Raji (cell line): ENCODE data around the gene PYROXD2.

Experiments used
- POLR2A ChIP-seq: IDR thresholded peaks from 2 replicates; pipeline ENCODE4 v1.6.1; 2011; ENCODE audit warnings: low read depth, low read length, control low read depth; ENCODE audit not compliant: insufficient read depth

Gene PYROXD2

DNA sequence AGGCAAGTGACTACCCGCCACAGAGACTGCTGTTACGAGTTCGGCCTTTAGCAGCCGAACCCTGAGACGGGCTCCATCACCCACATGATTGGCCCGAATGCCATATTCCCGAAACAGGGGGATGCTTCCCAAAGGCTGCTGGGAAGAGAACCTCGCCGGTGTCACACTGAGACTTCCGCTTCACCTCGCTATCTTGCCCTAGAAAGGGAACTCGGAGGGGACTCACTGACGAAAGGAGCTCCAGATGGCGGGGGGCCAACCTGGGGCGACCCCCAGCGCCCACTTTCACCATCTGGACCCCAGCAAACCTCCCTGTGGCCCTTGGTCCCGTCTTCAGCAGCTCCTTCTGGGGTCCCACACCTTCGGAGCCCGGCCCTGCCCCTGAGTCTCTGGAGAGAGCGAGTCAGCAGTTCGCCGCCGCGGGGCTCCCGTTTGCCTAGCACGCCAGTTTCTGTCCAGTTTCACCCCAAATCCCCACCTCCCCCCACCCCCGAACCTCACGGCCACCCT lies 31.2 kb upstream of the PYROXD2 start:
- TF ChIP-seq POLR2A: no peak

DNA sequence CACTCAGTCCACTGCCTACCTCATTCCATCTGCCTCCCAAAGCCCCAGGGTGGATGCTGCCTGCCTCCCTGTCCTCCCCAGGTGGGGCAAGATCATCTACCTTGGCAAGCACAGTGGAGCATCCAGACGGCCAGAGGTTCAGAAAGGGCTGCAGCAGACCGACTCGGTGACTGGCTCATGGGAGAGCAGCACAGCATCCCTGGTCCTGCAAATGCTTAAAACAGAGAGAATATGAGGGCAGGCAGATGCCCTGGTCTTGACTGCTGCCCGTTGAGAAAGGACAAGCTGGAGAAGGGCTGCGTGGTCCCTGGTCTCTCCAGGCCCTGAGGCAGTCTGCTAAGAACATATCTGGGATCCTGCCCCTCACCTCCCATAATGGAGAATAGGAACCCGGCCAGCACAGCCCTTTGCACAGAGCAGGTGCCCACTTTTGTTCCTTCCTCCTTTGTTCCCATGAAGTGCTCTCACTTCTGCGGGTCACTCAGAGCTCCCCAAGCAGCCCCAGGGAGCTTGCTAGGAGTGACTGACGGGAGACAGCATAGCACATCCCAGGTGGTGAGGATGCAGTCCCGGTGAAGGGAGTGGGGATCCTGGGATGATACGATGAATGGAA lies 30.3 kb upstream of the PYROXD2 start:
- TF ChIP-seq POLR2A: no peak

DNA sequence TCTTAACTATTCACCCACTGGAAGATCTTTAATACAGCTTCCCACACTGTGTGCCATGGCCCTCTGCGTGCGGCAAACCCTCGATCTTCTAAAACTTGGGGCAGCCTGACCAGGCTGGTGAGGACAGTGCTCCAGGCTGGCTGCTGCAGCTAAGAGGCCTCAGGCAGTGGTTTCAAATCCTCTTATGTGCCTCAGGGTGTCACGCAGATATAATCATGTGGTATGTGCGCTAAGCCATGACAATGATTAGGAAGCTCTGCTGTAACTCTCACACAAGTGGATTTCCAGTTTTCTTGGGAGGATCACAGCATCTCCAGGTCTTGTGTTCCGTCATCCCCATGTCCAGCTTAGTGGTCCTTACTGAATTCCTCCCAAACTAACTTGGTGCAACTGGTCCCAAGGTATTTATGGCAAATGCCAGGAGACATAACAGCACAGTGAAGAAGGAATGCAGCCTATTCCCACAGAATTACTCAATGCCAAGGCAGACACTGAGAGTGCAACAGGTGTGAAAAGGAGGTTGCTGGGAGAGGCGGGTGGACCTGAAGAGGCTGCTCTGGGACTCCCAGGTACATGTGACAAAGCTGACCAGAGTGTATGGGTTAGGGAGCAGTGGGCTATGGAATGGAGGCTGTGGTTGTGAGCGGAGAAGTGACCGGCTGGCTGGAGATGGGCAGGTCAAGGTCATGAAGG lies 29.5 kb upstream of the PYROXD2 start:
- no peak for TF ChIP-seq POLR2A

DNA sequence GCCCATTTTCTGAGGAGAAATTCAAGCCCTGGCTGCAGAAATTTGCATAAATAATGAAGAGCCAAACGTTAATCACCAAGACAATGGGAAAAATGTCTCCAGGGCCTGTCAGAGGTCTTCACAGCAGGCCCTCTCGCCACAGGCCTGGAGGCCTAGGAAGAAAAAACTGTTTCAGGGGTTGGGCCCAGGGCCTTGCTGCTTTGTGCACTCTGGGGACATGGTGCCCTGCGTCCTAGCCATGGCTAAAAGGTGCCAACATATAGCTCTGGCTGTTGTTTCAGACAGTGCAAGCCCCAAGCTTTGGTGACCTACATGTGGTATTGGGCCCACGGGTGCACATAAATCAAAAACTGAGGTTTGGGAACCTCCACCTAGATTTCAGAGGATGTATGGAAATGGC lies 23.7 kb upstream of the PYROXD2 start:
- no peak for TF ChIP-seq POLR2A

DNA sequence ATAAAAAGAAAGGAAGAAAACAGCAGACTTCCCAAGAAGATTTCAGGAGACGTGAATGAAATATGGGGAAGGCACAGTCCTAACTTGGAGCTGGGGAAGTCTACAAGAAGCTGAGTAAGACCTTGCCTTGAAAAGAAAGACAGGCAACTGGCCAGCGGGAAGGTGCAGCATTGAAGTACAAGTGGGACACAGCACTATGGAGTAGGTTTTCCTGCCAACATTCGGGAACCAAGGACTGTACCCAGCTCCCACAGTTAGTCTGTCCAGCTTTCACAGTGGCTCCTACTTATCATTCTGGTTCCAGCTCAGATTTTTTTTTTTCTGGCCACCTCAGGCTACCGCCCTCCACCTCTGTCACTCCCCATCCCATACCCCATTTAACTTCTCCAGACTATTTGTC lies 21.7 kb upstream of the PYROXD2 start:
- no peak for TF ChIP-seq POLR2A

DNA sequence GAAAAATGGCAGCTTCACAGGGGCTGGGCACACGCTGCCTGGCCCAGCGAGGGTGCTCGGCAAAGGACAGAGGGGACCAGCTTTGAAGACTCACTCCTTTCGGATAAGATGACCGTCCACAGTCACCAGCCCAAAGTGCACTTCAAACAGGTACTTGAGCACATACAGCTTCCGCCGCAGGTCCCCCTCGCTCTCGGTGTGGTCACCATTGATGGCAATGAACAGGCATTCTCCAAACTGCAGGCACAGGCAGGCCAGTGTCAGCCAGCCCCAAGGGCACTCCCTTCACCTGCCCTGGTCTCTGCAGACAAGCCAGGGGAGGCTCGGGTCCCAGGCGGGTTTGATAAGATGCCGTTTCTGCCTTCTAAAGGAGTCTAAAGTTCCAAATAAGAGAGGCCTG lies 20.2 kb upstream of the PYROXD2 start:
- TF ChIP-seq POLR2A: no peak

DNA sequence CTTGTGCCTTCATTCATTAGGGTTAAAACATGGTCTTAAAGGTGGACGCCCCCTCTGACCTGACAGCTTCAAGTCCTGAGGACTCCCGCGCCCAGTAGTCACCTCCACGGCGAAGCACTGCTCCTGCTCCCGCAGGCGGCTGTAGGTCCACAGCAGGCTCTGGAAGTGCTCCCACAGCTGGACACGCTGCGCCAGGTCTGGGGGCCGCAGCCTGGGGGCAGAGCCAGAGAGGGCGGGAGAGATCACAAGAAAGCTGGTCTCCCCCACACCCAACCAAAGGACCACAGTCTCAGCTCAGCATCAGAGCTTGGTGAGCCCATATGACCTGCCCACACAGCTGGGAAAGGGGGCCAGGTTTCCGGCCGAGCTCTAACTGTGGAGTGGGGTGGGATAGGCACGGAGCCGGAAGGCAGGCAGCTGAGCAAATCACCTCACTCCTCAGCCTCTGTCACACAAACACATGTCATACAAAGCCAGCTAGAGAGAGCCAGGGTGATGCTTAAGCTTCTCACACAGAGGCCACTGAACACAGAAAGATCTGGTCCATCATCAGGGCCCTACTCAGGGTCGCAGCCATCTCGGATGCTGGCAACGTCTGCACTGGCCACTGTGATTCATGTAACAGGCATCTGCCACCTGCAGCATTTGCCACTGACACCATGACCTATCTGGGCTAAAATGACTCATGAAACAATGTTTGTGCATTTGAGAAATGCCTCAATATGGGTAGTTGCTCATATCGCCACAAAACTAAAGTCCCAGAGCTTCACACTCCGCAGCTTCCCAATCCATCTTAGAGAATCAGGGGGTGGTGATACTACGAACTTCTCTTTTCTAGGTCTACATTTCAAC lies 19.1 kb upstream of the PYROXD2 start:
- TF ChIP-seq POLR2A: no peak

DNA sequence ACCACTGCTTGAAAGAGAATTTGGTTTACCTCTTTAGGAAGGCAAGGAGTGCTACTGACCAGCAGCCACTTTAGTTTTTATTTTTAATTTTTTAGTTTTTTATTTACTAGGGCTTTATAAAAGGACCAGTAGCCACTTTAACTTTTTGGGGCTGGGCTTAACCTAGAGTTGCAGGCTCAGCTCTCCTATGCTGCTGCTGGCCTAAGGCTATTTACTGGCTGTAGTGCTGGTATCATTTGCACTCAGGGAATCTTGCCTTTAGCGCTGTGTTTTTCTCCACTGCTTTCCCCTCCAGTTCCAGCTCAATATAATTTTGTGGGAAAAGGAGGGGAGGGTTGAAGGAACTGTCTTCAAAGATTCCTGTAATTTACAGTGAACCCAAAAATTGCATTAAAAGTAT lies 18.4 kb upstream of the PYROXD2 start:
- TF ChIP-seq POLR2A: no peak

DNA sequence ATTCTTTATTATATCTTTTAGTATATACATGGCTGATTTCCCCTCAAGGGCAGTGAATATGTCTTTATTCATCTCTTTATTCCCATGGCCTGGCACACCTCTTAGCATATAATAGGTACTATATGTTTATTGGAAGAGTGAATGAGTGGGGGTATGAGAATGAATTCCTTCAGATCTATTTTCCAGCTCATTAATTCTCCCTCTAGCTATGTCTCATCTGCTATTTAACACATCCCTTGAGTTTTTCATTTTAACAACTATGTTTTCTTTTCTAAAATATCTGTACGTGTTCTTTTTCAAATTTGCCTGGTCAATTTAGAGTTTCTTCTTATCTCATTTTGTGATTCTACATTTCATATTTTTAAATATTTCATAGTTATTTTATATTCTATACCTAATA lies 17.3 kb upstream of the PYROXD2 start:
- TF ChIP-seq POLR2A: no peak

DNA sequence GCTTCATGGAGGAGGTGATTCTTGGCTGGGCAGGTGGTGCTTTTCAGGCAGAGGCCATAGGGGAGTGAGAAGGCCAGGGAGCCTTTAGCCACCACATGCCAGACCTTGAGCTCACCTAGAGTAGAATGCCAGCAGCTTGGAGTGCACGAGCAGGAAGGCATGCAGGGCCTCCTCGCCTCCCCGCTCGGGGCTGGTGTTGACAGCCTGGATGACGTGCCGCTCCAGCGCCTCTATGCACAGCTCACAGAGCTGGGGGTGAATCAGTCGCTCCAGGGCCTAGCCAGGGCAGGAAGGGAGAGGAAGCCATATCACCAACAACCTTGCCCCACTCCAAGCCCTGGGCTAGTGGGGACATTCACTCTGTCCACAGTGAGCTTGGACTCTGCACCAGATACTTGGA lies 16.0 kb upstream of the PYROXD2 start:
- TF ChIP-seq POLR2A: no peak

DNA sequence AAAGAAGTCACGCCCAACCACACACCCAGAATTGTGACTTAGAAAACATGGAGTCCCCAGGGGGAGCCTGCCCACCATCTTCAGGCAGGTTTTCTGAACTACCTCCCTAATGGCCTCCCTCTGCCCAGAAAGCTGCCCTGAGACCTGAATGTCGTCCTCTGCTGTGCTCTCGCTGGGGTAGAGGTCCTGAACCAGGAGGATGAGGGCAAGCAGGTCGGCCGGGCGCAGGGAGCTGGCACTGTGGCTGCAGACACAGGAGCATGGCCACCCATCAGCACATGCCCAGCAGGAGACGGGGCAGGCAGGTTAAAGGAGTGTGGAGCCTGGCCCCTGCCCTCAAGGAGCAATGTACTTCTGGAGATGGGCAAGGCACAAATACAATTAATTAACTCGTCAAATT lies 15.4 kb upstream of the PYROXD2 start:
- no peak for TF ChIP-seq POLR2A

DNA sequence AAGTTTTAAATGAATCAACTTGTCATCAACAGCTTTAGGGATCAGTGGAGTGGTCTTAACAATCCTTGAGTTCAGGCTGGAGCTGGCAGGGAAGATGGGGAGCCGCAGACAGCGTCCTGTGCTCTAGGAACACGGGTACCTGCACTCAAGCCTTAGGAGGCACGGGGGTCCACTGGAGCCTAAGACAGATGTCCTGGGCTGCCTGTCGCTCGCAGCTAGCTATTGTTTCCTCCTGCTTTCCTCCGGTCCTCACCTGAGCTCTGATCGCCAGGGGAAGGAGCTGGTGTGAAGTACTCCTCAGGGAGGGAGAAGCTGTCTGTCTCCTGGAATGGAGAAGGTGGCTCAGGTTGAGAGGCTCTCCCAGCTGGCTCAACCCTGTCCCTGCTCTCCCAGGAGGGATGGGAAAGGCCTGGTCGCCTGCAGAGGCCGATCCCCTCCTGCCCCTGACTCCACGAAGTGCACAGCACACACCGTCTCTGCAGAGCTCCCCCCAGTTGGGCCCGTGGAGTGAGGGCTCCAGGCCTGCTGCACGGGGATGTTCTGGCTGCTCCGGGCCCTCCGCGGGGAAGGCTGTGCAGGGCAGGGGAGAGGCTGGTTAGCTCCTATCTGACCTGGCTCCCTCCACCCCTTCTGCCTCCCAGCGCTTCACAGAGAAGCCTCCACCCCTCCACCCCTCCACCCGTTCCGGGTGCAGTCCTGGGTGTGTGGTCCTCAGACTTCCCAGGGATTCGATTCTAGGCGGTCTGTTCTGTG lies 14.5 kb upstream of the PYROXD2 start:
- no peak for TF ChIP-seq POLR2A

DNA sequence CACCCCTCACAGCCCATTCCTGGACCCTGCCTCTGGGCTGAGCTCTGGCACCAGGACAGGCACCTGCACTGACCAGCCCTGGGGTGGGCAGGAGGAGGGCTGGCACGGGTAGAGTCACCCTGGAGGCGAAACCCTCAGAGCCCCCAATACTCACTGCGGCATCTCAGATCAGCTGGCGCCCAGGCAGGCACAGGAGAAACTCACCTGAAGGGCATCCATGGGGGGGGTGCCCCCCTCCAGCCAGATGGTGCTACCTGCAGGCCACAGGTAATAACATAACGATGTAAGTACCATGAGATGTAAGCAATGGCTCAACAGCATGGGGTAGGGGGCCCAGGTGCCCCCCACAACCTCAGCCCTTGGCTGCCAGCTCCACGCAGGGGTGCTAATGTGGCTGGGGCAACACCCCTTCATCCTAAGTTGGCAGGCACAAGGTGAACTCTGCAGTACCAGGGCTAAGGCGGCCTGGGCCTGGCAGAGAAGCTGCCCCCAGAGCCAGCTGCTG lies 12.1 kb upstream of the PYROXD2 start:
- TF ChIP-seq POLR2A: no peak

DNA sequence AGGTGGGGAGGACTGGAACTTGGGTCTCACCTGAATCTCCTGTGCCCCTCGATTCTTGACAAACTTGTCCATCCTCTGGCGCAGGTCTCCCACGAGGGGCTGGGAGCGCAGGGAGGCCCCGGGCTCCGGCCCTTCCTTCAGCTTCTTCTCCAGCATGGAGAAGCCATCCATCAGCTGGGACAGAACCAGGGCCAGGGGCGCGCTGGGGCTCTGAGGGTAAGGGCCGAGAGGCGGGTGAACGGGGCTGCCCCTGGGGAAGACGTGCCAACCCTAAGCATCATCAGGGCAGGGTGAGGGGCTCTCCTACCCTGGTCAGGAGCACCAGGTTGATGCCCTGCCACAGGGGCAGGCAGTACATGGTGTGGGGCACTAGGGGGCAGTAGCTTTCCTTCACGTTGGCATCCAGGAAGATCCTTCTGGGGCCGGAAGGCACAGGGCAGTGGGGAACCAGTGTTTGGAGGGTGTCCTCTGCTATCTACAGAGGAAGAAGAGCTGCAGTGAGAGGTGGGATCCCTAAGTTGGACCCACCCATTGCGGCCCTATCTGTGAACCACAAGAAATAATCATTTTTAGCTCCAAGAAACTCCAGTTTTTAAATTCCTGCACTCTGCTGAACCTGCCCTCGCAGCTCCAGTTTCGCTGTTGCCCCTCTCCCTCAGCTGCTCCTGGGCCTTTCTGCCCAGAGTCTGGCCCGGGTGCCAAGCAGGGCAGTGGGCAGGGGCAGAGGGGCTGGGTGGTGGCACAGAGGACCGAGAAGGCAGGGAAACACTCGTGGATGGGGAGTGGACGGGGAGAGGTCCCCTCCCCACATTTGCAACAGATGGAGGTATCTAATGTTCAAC lies 10.8 kb upstream of the PYROXD2 start:
- no peak for TF ChIP-seq POLR2A
